Stimulated activated naive CD8-positive, alpha-beta T cell treated with anti-CD3 and anti-CD28 coated beads, Interleukin-15, Interleukin-2, amounts not matched to agents 100 U/mL and 50 U/mL, for 24 hours (primary cell): ENCODE data around the gene ARSG.

Experiments
- ATAC-seq: fragments of 150-1000 bp; cut with Tn5 transposase; one replicate; pipeline ENCODE4 v1.10.0; 2021
- DNase-seq: peaks from one replicate; pipeline ENCODE4 v3.0.0; 2021

Gene ARSG

GRCh38 chr17:68452724-68453290 lies 161.5 kb downstream of the ARSG start:
- DNase-seq, result no peak
- no peak for ATAC-seq

DNA sequence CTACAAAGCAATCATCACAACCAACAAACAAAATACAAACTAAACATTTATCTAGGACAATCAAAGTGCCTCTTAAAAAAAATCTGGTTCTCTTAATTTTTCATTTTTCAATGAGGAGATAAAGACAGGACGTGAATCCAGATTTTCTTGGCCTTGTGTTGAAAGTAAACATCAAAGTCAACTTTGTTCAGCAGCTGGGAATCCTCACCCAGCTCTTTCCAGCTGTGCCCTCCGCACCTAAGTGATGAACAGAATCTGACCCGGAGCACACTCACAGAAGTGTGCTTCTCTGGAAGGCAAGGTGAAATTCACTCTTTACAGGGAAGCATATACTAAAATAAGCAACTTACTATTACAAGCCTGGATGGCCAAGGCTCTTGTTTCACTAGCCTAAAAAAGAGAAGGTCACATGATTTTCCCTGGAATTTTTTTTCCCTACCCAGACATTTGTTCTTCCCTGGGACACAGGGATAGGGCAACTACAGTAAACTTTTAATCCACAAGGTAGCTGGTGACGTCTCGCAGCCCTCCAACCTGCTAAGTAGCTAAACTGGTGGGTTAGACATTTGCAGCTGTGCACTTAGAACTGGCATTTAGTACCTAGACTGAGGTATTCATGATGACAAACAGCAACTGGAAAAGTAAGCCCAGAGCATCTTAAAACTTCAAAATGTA lies 162.8 kb downstream of the ARSG start:
- no peak for DNase-seq
- ATAC-seq, result no peak

GRCh38 chr17:68455901-68456338 lies 164.6 kb downstream of the ARSG start:
- no peak for ATAC-seq
- DNase-seq, result no peak

- DNase-seq (no peak), ATAC-seq (no peak)
Observed at GRCh38 chr17:68456339-68457167, 165.3 kb downstream of the ARSG start.

- DNase-seq (no peak), ATAC-seq (no peak)
Observed at GRCh38 chr17:68457168-68457538, 165.9 kb downstream of the ARSG start, which contains the start of gene WIPI1. Gene WIPI1 (minus strand): TSS chr17:68457496. CDS start chr17:68457421, 75 bp downstream.

GRCh38 chr17:68457539-68458259 lies 166.4 kb downstream of the ARSG start:
- ATAC-seq (peak; percentile 96), DNase-seq (peak; percentile 98)

DNA sequence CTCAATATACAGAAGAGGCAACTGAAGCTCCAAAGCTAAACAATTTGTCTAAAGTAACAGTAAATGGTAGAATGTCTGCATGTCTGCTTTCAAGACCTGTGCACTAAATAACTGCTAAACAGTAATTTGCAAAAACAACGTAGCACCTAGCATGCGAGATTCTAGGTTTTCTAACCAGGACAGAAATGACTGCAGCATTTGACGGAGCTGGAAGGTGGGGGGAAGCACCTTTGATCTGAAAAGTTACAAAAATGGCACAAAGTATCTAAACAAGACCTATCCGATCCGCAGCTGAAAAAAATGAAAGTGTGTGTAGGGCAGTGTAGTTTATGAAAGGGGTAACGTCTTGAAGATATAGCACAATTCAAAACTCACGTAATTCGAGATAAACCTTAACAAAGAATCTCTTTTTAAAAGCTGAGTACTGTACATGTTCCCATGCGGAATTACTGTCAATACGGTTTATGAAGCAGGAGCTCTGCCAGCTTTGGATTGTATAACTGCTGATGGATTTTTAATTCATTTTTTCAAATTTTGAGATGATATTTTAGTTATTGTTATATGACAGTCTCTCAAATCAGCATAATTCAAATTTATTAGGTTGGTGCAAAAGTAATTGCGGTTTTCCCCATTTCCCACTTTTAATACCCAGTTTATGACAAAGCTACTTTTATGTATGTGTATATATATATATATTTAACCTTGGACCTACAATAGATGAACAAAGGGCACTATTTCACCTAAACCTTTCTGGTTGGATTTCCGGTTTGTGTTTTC lies 167.2 kb downstream of the ARSG start:
- DNase-seq (no peak), ATAC-seq (no peak)

DNA sequence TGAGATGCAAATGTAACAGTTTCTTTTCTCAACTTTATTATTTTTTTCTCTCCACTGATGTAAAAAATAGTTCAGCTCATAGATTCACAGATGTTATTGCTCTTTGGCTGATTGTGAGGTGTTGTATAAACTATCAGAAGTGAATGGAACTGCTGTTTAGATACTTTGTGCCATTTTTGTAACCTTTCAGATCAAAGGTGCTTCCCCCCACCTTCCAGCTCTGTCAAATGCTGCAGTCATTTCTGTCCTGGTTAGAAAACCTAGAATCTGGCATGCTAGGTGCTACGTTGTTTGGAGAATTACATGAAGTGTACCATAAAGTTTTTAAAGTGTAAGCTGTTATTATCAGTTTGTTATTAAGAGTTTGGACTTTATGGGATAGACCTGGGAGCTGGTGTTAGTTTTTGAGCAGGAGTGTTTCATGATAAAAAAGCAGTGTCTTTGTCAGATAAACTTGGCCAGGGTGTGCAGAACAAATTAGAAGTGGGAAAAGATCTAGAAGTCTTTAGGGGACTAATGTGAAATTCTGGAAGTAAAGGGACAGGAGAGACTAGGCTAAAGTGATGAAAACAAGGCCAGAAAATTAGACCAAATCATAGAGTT lies 167.8 kb downstream of the ARSG start:
- DNase-seq (no peak), ATAC-seq (no peak)

GRCh38 chr17:68460146-68460545 lies 168.9 kb downstream of the ARSG start:
- ATAC-seq (no peak), DNase-seq (no peak)

- DNase-seq, result no peak
- peak; percentile 6 for ATAC-seq
Observed at GRCh38 chr17:68460715-68461114, 169.4 kb downstream of the ARSG start.

- ATAC-seq (no peak), DNase-seq (no peak)
Observed at GRCh38 chr17:68461122-68461539, 169.8 kb downstream of the ARSG start.

DNA sequence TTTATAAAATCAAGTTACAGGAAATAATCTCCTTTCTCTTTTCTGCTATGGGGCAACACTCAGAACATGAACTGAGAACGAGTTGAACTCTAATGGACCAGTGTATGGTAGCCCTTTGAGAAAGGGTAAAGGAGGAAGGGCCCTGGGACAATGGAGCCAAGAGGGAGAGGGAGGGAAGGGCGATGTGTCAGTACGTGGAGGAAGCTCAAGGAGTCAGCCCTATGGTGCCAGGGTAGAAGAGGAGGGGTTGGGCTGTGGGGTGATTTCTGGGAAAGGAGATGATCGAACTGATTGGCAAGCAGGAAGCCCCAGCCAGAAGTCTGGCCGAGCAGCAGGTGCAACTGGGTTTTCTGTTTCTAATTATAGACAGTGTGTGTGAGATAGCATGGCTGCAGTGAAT lies 170.3 kb downstream of the ARSG start:
- DNase-seq (peak; percentile 39), ATAC-seq (no peak)

- ATAC-seq, result peak; percentile 68
- DNase-seq, result peak; percentile 71
Observed at GRCh38 chr17:68462381-68463210, 171.3 kb downstream of the ARSG start.

- DNase-seq (no peak), ATAC-seq (no peak)
Observed at GRCh38 chr17:68463211-68464019, 172.1 kb downstream of the ARSG start.

GRCh38 chr17:68468334-68468733 lies 177.0 kb downstream of the ARSG start:
- DNase-seq (no peak), ATAC-seq (no peak)

- no peak for DNase-seq
- ATAC-seq, result no peak
Observed at GRCh38 chr17:68468788-68469187, 177.5 kb downstream of the ARSG start.
